WI38 (cell line): ENCODE measurements around the gene PANK1.

Experiments used
- H3K4me3 ChIP-seq: 2 replicates; pipeline ENCODE4 v1.5.1; 2011; ENCODE audit warnings: low read depth, mild to moderate bottlenecking, control low read depth, low read length
- TF ChIP-seq, protein P1 (sequence below): IDR thresholded peaks from 2 replicates; pipeline ENCODE4 v1.5.1; 2012; ENCODE audit warnings: low read depth, mild to moderate bottlenecking, control low read depth, low read length

The PANK1 gene

DNA sequence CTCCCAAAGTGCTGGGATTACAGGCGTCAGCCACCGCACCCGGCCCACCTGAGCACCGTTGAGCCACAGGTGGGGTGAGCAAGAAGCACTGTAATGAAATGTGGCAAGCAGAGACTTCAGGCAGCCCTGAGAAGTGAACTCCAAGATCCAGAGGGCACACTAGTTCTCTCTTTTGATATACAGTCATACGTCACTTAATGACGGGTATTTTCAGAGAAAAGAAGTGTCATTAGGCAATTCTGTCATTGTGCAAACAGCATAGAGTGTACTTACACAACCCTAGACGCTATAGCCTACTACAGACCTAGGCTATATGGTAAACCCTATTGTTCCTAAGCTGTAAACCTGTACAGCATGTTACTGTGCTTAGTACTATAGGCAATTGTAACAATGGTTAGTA lies 7.9 kb downstream of the PANK1 start:
- H3K4me3 ChIP-seq = no peak overlapping the region
- TF ChIP-seq, protein P1, sequence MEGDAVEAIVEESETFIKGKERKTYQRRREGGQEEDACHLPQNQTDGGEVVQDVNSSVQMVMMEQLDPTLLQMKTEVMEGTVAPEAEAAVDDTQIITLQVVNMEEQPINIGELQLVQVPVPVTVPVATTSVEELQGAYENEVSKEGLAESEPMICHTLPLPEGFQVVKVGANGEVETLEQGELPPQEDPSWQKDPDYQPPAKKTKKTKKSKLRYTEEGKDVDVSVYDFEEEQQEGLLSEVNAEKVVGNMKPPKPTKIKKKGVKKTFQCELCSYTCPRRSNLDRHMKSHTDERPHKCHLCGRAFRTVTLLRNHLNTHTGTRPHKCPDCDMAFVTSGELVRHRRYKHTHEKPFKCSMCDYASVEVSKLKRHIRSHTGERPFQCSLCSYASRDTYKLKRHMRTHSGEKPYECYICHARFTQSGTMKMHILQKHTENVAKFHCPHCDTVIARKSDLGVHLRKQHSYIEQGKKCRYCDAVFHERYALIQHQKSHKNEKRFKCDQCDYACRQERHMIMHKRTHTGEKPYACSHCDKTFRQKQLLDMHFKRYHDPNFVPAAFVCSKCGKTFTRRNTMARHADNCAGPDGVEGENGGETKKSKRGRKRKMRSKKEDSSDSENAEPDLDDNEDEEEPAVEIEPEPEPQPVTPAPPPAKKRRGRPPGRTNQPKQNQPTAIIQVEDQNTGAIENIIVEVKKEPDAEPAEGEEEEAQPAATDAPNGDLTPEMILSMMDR = no peak

- TF ChIP-seq, protein P1 = no peak
- H3K4me3 ChIP-seq = no peak overlapping the region
Observed at GRCh38 chr10:89634637-89635036, 10.4 kb downstream of the PANK1 start.

- H3K4me3 ChIP-seq = no peak overlapping the region
- TF ChIP-seq, protein P1 = no peak
Observed at GRCh38 chr10:89633484-89633883, 11.6 kb downstream of the PANK1 start.

DNA sequence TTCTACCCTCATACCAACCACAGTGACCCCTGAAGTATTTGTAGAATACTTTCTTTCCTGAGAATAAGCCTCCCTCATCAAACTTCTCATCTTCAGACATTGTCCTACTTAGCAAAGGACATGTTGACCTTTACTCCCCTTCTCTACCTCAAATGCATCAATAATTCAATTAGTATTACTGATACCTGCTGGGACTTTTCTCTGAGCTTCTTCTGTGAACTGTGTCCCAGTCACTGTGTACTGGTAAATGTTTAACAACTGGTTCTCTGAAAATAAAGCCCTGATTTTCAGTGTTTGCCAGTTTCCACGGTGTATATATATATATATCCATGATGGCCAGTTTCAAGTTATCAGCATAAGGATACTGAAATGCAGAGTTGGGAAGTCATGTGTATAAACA lies 12.2 kb downstream of the PANK1 start:
- TF ChIP-seq, protein P1 = no peak
- H3K4me3 ChIP-seq = no peak overlapping the region

- H3K4me3 ChIP-seq = no peak overlapping the region
- TF ChIP-seq, protein P1 = no peak
Observed at GRCh38 chr10:89627830-89628229, 17.2 kb downstream of the PANK1 start.

GRCh38 chr10:89625041-89625765 lies 19.8 kb downstream of the PANK1 start:
- H3K4me3 ChIP-seq = no peak overlapping the region
- TF ChIP-seq, protein P1 = no peak

- TF ChIP-seq, protein P1 = no peak
- H3K4me3 ChIP-seq = no peak overlapping the region
Observed at GRCh38 chr10:89624020-89624419, 21.0 kb downstream of the PANK1 start.
